Measurements from ENCODE around the gene ELK3.

ELK3 gene

DNA sequence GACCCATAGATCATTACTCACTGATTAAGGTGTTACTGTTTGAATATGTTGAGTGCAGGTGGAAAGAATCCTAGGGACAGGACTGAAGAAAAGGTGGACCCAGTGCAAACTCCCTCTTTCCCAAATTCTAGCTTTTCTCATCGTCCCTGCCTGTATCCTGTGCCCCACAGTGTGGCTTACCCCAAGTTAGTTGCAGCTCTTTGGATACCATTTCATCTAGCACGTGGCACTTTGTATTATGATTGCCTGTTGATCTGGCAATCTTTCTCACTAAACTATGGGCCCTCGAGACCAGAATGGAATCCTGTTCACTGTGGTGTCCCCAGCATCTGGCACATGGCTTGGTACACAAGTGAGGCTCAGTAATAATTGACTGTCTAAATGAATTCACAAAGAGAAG is 66.5 kb downstream of the ELK3 start:
- no peak for DNase-seq

DNA sequence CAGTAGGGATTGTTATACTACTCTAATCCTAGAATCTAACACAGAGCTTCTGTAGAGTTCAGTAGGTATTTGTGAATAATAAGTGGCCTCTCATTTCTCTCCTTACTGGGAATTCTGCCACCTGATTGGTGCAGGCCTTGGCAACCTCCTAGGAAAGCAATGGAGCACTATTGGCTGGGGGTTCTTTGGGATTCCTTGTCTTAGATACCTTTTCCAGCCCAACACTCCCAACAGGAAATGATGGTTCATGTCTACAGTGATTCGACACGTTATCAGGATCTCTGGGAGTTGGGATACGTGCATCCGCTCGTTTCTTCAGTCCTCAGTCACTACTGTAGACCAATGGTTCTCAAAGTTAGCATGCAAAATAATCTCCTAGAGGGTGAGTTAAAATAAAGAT is 67.4 kb downstream of the ELK3 start:
- DNase-seq = no peak

DNA sequence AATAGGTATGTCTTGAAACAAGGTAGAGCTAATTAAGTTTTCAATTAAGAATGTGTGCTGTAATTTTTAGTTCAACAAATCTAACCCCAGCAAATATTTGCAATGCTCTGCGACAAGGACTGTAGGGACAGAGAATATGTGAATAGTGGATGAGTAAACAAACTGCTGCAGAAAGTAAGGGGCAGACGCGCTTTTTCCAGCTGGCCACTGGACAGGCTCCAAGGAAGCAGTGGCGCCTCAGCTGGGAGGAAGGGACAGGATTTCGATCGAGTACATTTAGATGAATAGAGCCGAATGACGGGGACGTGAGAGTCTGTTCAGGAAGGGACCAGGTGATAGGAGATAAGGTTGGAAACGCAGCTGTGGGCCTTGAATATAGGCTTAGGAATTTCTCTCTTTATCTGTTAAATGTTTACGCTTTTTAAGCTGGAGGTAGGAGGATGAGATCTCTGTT is 69.3 kb downstream of the ELK3 start:
- no peak for DNase-seq

DNA sequence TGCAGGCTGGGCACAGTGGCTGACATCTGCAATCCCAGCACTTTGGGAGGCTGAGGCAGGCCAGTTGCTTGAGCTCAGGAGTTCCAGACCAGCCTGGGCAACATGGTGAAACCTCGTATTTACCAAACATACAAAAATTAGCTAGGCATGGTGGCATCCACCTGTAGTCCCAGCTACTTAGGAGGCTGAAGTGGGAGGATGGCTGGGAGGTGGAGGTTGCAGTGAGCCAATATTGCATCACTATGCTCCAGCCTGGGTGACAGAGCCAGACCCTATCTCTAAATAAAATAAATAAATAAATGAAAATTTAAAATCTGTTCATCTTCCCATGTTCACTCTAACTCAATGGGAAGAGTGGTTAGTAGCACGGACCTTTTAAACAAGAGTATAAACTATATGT is 71.2 kb downstream of the ELK3 start:
- DNase-seq = no peak

DNA sequence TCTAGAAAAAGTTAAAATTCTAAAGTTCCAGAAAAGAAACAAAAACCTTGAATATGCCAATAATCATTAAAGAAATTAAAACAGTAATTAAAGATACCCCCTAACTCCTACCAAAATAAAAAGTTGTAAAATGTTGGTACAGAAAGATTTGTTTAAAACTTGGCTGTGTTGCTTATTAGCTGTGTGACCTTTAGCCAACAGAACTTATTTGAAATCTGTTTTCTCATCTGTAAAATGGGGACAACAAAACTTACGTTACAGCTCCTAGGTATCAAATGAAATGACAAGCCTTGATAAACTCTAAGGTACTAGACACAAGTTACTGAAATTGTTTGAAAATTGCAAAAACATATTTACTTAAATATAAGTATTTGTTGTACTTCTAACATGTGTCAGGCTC is 71.7 kb downstream of the ELK3 start:
- no peak for DNase-seq

DNA sequence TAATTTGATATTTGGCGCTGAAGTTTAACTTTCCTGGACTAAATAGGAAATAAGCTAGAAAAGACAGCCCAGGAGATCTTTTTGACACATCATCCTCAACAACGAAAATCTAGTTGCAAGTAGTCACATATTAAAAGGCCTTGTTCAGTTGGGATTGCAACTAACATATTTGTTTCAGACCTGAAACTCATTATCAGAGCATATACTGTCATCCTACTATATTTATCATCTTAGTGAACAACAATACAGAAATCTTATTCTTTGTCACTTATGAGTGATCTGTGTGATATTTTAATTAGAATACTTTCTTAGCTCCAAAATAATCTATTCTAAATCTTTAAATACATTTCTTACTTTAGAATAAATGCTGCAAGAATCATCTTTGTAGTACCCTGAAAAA is 72.1 kb downstream of the ELK3 start:
- DNase-seq = no peak

DNA sequence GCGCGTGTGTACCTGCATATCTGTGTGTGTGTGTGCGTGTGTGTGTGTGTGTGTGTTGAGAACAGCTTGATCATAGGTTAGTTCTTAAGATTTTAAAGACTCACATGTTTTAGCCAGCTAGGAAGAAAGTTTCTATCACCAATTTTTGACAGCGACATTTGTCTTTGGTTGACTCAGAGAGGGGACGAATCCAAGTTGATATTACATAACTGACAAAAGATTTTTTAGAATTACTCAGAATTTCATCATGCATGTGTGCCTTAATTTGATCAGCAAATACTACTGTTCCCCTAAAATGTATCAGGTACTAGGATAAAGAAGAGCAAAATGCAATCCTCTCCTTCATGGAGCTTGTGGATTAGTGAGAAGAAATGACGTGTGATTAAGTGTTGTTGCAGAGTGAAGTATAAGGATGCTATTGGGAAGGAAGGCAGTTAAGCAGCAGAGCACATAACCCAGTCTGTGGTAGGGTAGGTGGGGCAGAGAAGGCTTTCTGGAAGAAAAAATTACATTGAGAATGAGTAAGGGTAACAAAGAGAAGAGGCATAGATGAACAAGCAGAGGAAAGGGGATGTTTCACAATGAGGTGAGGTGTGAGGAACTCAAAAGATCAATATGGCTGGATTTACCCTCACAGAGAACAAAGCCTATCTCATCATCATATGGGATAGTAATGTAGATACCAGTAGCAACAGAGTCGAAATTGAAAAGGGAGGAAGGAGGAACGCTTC is 77.5 kb downstream of the ELK3 start:
- DNase-seq = no peak

DNA sequence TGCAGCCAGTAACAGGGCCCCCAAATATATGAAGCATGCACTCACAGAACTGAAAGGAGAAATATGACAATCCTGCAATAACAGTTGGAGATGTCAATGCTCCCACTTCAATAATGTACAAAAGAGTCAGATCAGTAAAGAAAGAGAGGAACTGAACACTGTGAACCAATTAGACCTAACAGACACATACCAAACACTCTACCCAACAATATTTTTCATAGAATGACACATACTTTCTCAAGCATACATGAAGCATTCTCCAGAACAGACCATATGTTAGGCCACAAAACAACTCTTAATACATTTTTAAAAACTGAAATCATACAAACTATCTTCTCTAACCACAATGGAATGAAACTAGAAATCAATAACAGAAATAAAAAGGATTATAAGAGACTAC is 80.2 kb downstream of the ELK3 start:
- no peak for DNase-seq

DNA sequence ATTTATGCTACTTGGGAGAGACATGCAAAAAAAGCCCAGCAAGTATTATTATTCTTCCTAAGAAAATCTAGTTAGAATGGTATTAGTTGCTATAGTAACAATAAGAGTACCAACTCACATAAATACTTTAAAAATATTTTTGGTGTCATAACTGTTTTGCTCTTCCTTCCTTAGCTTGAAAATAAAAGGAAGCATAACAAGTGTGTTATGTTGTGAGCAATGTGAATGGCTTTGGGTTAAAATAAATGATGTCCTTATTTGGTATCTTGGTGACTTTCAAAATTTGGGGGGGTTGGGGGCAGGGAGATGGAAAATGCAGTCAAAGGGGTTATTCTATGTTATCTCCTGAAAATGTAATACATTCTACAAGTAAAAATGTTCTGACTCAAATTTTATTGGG is 91.0 kb downstream of the ELK3 start:
- no peak for DNase-seq

DNA sequence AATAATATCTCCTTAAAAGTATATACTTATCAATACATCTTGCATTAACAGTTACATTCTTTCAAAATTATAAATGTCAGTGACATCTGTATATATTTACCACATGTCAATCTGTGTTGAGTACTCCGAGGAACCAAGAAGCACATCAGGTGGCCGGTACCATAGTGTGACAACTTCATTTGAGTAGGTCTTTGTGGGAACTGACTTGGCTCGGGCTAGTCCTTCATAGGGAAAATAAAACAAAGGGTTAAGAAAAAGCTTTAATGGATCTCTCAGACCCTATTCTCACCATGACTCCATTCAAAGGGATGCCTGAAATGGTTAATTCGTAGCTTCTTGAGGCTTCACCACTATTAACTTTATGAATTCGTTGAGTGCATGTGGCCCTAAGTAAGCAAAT is 94.9 kb downstream of the ELK3 start:
- no peak for DNase-seq

DNA sequence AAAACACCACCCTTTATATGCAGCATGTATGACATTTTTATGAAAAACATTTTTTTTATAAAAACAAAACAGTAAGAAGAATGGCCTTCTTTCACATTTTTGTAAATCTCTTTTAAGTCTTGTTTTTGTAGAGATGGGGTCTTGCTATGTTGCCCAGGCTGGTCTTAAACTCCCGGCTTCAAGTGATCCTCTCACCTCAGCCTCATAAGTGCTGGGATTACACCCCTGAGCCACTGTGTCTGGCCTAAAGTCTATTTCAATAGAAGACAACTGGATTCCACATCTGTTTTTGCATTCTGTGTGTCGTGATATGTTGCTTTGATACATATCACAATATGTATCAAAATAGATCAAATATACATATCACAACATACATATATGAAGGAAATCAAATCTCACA is 98.9 kb downstream of the ELK3 start:
- no peak for DNase-seq

DNA sequence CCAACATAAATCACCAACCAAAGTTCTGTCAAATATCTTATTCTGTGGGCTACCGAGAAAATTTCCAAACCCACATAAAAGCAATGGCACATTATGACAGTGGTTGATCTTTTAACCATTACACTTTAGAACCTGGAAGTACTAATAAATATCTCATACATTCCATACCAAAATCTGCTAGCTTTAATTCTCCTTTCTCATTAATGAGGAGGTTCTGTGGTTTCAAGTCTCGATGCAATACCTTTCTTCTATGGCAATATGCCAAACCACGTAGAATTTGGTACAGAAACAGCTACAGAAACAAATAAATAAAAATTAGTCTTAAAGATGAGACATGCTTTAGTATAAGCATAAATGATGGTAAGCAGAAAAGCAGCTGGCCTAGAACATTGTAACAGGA is 100.7 kb downstream of the ELK3 start:
- DNase-seq = no peak

DNA sequence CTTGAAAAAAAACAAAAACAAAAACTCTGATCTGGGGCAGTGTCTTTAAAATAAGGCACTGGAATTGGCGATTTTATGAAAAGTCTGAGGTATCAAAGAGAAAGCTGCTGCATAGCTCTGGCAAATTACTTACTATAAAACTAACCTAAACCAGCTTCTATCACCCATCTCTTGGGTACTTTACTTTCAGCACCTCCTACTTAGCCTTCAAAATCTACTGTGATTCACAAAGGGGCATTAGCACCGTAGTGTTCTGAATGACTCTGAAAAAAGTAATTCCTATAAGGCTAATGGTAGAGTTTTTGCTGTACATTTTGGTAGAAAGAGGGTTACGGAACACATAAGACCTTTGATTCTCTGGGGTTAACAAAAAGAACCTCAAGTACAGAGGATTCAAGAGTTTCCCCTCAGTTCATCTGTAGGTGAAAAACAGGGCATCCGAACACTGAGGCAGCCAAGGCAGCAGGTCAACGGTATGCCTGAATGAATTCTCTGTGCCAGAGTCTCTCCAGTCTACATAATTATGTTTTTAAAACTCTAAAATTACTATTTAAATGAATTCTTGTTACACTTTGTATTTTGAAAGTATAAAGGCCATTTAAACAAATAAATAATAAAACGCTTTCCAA is 101.5 kb downstream of the ELK3 start:
- no peak for DNase-seq

DNA sequence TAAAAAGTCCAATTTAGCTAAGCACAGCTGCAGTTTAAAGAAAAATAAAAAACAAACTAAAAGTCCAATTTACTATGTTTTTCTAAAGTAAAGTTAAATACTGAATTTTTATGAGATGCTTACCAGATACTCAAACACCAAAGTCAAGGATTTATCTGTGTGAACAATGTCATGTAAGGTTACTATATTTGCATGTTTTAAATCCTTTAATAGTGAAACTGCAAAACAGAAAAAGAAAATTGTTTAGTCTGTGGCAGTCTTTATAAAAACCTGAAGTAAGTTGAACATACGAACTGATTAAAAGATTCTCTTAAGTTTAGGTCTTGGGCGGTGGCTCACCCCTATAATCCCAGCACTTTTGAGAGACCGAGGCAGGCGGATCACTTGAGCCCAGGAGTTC is 103.3 kb downstream of the ELK3 start:
- DNase-seq = no peak

DNA sequence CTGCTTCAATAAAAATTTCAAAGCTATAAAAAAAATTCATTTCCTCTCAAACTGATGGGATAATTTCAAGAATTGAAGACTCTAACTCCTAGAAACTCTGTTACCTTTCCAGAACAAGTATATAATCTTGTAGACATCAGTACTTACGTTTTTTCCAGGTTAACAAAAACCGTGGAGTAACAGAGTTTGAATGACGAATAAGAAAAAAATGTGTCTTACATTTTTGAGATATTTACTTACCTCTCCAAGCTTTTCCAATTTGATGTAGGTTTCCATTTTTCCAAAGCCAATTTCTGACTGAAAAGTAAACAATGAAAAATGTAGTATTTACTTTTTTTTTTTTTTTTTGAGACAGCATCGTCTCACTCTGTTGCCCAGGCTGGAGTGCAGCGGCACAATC is 105.9 kb downstream of the ELK3 start:
- DNase-seq = no peak

DNA sequence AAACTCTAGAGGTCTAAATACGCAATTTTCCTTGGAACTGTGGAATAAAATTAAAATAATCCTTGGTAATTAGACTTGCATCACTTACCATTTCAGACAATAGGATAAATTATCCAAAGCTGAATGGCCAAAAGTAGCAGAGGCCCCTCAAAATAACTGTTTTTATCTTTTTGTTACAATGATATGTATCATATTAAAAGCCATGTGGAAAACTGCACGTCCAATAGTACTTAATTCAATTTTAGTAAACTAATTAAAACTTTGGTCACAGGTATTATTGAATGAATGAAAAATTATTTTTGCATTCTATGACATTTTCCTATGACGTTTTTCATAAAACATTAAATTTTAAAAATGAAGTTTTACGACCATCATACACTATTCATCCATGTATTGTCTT is 107.6 kb downstream of the ELK3 start:
- no peak for DNase-seq

DNA sequence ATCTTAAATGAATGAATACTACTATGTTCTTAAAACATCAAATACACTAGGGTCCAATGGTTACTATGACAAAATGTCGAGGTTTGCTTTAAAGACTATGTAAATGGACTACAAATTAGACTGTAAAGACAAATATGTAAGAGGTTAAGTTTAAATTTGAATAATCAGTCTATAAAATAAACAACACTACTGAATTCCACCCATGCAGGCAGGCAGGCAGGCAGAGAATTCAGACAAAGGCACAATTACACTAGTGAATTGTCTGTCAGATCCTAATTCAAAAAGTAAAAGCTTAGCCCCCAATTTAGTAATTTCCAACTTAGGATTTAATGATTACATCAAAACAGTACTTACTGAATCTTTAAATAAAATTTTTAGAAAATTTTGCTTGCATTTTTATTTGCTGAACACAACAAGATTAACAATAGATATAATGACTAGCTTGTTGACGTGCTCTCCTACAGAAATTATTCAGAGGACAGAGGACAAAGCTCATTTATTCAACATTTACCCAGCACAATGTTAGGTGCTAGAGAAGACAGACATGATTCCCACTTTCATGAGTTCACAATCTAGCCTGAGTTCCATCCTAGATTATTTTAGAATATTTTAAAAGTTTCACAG is 108.6 kb downstream of the ELK3 start:
- no peak for DNase-seq

DNA sequence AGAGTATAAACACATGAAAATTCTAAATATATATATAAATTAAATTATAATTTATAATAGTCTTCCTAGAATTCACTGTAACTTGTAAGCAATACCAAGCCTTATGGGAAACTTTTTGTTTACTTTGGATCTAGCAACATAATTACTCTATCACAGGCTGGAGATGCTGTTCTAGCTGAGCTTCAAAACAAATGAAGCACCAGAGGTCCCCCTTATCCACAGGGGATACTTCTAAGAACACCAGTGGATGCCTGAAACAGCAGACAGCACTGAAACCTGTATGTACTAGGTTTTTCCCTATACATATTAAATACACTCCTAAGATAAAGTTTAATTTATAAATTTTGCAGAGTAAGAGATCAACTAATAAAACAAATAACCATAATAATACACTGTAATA is 109.5 kb downstream of the ELK3 start:
- no peak for DNase-seq

DNA sequence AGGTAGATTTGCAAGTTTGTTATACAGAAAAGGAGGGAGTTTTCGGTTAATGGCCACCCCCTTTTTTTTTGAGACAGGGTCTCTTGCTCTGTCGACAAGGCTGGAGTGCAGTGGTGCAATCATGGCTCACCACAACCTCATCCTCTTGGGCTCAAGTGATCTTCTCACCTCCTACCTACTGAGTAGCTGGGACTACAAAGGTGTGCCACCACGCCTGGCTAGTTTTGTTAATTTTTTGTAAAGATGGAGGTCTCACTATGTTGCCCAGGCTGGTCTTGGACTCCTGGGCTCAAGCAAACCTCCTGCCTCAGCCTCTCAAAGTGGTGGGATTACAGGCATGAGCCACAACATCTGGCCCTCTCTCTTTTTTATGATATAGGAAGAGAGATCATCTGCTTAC is 111.5 kb downstream of the ELK3 start:
- DNase-seq = no peak

DNA sequence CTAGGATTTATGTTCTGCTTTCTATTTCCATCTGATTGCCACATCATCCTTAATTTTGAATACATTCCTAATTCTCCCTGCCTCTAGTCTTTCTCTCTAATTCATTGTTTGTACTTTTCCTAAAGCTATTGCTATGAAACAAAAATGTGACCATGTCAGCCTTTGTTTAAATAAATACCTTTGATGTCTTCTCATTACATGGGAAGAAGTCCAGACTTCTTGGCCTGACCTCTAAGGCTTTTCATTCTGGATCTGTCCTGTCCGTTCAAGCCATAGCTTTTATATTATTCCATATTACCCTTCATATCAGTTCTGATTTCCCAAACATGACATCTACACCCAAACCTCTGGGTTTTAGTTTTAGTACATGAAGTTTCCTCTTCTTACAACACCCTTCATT is 114.7 kb downstream of the ELK3 start:
- no peak for DNase-seq

DNA sequence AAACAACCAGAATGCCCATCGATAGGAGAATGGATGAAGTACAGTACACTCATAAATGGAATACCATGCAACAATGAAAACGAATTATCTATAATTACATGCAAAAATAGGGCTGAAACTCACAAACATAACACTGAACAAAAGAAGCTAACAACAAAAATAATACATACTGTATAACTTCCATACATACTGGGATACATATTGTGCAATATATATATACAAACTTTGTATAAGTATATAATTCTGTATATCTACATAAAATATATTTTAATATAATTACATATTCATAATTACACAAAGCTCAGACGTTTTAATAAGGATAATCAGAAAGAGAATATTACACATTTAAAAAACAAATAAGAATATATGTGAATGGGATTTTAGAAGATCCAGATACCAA is 115.9 kb downstream of the ELK3 start:
- DNase-seq = no peak

DNA sequence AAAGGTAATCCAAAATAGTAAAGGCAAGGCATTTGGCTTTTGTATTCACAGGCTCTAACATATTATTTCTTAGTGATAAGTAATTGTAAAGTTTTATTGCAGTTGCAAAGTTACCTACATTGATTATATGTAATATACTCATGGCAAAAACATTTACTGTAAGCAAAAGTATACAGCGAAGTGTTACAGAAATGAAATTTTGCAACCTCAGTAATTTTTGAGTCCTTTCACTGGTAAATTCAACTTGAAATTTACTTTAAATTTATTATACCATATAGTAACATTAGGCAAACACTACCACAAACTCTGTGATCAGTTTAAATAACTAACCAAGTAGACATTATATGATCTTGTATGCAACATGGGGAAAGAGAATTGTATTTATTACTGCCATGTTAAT is 117.0 kb downstream of the ELK3 start:
- DNase-seq = no peak

DNA sequence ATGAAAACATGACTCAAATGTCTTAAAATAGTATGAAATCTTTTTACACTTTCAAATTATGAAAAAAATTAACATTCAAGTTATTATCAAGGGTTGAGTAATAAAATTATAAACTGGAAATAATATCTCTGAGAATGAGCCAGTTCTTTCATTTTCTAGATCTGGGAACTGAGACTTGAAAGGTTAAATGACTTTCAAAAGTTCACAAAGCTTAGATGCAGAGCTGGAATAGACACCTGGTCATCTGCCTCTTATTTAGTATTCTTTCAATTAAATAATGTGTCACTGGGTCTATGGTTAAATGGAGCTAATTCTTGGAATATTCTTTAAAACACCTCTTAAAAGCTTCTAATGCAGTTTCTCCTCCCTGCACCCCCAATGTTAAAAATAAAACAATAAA is 119.4 kb downstream of the ELK3 start:
- DNase-seq = no peak

DNA sequence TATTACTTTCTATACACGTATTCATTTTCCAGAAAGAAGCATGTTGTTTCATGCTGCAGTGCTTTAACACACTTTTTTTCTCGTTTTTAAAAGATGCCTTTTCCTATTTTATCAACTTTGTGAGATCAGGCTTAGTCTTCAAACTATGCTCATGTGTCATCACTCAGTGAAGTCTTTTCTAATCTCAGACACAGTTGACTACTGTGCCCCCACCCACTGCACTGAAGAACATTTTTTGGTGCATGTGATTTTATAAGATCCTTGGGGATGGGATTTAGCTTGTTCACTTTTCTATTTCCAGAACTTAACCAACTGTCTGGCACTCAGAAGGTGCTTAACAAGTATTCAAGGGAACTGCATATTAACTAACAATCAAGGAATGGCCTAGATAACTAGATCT is 120.5 kb downstream of the ELK3 start:
- no peak for DNase-seq

Data from activated CD4-positive, alpha-beta T cell treated with anti-CD3 and anti-CD28 coated beads, Interleukin-2, Interleukin-6, amounts not matched to agents 100 ng/mL and 50 ng/mL, durations not matched to agents 16 hours and 8 hours (primary cell).